Adrenal gland (tissue), 5 donors: ENCODE results near the gene CARTPT.

Experiments used
- POLR2A ChIP-seq, 2 donors: fragments of 450-650 bp; IDR thresholded peaks; one replicate each; pipeline ENCODE4 v1.6.1; 2017; ENCODE audit warnings: antibody characterized with exemption in 2 of 2, mild to moderate bottlenecking in 2 of 2, moderate library complexity in 1 of 2
- TF ChIP-seq, protein P1 (sequence below), 6 experiments: fragments of 450-650 bp in 4 of 6; fragments of 200-600 bp in 2 of 6; sonication (generic) in 1 of 6; IDR thresholded peaks; 1 replicate in 5 of 6; 2 replicates in 1 of 6; pipeline versions ENCODE4 v1.5.1 to v1.8.0; 2016 to 2021; ENCODE audit warnings: antibody characterized with exemption in 6 of 6, mild to moderate bottlenecking in 2 of 6, moderate library complexity in 1 of 6
- donor health status: DM: no; HTN: no; CAD: no.

DNA sequence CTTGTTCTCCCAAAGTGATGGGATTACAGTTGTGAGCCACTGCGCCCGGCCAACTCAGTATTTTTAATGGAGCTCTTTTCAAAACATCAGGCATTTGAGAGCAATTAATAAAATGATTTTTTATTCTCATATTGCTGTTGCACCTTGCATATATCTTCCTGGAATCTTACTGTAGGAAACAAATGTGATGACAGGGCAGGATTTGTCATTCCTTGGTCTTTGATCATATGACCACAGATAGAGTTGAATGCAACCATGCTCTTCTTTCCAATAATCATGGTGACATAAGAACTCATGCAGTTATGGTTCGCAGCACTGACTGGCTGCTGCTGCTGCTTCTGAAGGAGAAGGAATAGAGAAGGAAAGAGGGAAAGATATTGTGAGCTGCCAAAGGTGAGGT is 28.1 kb downstream of the CARTPT start:
- TF ChIP-seq, protein P1, sequence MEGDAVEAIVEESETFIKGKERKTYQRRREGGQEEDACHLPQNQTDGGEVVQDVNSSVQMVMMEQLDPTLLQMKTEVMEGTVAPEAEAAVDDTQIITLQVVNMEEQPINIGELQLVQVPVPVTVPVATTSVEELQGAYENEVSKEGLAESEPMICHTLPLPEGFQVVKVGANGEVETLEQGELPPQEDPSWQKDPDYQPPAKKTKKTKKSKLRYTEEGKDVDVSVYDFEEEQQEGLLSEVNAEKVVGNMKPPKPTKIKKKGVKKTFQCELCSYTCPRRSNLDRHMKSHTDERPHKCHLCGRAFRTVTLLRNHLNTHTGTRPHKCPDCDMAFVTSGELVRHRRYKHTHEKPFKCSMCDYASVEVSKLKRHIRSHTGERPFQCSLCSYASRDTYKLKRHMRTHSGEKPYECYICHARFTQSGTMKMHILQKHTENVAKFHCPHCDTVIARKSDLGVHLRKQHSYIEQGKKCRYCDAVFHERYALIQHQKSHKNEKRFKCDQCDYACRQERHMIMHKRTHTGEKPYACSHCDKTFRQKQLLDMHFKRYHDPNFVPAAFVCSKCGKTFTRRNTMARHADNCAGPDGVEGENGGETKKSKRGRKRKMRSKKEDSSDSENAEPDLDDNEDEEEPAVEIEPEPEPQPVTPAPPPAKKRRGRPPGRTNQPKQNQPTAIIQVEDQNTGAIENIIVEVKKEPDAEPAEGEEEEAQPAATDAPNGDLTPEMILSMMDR (IDR thresholded peaks at IDR 0.05), result no peak
- no peak for TF ChIP-seq POLR2A (IDR thresholded peaks at IDR 0.05)
